Right ventricle myocardium superior (tissue), 1 donor: Measurements from ENCODE around the gene CAMK1D. TPM values are rescaled to one million over a fixed set of nuclear protein-coding genes. Genes with fewer than 3 reads are reported as not detected.
"Not testable (repeated sequence)": the region's sequence is repeated elsewhere in the genome, so short reads cannot be mapped to it uniquely, and the experiment has no call there.

Source experiments
- ATAC-seq: fragments of 200-7000 bp; cut with Tn5 transposase; one replicate; pipeline ENCODE4 v1.9.1; 2020; ENCODE audit warnings: mild to moderate bottlenecking; ENCODE audit not compliant: poor library complexity
- DNase-seq: peaks from one replicate; pipeline ENCODE4 v3.0.0-alpha.2; 2020
- intact Hi-C: fragments of 100-400 bp; cut with DNase I; formaldehyde crosslinking; loops from one replicate; pipeline ENCODE4 v1.11.2; 2022
- total RNA-seq: library from RNA; stranded (reverse); fragmentation: NEBNext Ultra II Directional; extraction: Animal tissue kit (Norgen Biotek cat#: 25700); gene quantifications from one replicate; pipeline ENCODE4 v1.2.1, GENCODE V29; 2021
- donor health status: DM: no; HTN: yes; CAD: no; lungs with severe emphysema.

CAMK1D gene
- total RNA-seq, 1 donor from 2014 or later = 6.5 TPM

GRCh38 chr10:12358863-12359564 is 9.7 kb downstream of the CAMK1D start:
- intact Hi-C loops = no loop called here
- DNase-seq = peak; percentile 51
- peak; percentile 73 for ATAC-seq

- intact Hi-C loops = no loop called here
- ATAC-seq = no peak
These were observed 11.1 kb downstream of the CAMK1D start for GRCh38 chr10:12360461-12360860.

GRCh38 chr10:12361115-12361514 is 11.8 kb downstream of the CAMK1D start:
- ATAC-seq, DNase-seq, intact Hi-C loops: not testable (repeated sequence)

More at GRCh38 chr10:12360461-12360860, 11.1 kb downstream of the CAMK1D start:
- DNase-seq = no peak

DNA sequence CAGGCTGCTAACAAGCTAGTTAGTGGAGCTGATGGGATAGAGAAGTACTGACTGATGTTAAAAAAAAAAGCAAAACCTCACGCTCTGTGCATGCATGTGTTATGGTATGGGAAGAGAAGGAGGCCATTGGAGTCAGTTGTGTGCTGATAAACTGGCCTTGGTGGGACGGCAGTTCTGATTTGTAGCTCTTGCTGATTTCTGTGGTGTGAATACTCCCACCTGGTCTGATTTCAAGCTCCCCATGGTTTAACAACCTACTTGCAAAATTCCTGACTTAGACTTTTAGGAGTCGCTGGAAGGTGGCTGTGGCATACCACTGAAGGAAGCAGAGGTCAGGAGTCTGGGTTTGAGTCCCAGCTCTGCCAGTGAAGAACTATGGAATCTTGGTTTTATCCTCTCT is 15.2 kb downstream of the CAMK1D start:
- no peak for ATAC-seq
- no peak for DNase-seq
- intact Hi-C loops = no loop called here

DNA sequence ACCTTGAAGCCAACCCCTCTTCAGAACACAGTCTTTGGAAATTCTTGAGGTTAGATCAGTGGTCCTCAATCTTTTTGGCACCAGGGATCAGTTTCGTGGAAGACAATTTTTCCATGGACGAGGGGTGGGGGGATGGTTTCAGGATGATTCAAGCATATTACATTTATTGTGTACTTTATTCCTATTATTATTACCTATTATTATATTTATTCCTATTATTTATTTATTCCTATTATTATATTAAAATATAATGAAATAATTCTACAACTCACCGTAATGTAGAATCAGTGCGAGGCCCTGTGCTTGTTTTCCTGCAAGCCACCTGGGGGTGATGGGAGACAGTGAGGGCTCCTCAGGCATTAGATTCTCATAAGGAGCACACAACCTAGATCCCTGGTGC is 17.9 kb downstream of the CAMK1D start:
- intact Hi-C loops = no loop called here
- no peak for ATAC-seq
- no peak for DNase-seq

- DNase-seq = no peak
- no peak for ATAC-seq
- intact Hi-C loops = no loop called here
These were observed 20.6 kb downstream of the CAMK1D start for GRCh38 chr10:12369982-12370381.

DNA sequence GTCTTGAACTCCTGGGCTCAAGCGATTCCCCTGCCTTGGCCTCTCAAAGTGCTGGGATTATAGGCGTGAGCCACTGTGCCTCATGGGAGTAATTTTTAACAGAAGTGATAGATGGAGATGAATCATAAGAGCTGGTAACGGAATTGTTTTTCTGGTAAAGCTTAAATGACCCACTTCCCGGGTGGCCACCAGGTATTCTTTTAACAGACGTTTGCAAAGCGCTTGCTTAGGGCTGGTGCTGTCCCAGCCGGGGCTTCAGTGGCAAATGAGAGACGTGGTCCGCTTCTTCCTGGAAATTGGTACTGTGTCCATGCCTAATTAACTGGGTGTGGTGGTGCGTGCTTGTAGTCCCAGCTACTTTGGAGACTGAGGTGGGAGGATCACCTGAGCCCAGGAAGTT is 23.5 kb downstream of the CAMK1D start:
- ATAC-seq (no peak), DNase-seq (no peak)
- intact Hi-C loops = no loop called here

DNA sequence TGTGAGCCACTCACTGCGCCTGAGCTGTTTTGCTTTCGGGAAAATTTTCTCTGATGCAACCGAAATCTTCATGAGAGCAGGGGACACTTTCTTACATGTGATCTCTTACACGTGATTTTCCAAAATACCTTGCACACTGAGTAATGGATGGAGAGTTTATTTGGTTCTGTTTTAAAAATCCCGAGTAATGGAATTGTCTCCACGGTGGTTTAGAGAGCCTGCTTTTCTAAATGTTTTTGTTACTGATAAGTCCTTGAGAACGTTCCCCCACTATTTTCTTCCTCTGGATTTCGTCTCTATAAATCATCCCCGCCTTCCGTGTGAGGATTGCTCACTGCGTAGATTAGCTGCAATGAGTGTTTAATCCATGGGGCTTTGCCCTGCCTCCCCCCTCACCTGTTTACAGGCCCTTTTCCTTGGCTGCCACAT is 25.7 kb downstream of the CAMK1D start:
- no peak for DNase-seq
- no peak for ATAC-seq
- intact Hi-C loops = no loop called here

DNA sequence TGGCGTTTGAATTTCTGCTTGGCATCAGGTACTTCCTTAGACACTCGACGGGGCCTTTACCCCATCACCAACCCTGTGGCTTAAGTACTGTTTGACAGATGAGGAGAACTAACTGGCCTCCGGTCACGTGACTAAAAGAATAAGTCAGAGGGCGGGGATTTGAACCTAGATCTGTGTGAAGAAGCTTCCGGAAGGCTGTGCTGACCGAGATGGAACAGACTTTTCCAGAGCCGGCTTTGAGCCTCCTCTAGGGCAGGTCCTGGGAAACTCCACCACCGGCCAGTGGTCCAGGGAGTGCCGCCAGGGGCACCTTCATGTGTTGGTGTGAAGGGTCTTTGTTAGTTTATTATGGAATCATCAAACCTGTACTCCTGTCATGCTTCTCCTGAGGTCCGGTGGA is 26.9 kb downstream of the CAMK1D start:
- DNase-seq (no peak), ATAC-seq (no peak)
- intact Hi-C loops = no loop called here

DNA sequence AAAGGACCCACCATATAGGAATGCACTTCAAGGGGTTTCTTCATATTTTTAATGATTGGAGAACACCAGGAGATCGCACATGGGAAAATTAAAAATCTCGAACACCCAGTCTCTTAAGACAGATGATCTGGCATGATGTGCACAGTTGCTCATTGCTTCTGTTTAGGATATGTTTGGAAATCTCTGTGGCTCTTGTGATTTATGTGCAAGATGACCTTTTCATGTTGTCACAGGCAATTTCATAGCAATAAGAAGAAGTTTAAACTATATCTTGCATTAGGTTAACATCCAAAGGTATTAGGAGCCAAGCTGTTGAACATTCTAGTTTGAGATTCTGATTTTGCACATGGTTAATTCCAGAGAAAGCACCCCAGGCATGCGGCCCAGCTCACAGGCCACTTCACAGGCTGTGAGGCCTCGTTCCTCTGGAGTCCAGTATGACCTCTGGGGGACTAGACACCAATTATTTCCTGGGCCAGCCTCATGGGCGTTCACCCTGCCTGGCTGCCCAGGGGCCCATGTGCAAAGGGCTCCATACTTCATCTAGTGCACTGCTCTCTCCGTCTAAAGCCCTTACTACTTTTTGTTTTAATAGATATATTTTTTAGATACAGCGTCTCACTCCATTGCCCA is 28.4 kb downstream of the CAMK1D start:
- ATAC-seq (no peak), DNase-seq (no peak)
- intact Hi-C loops = no loop called here

- intact Hi-C loops = no loop called here
- no peak for ATAC-seq
- DNase-seq = no peak
These were observed 31.7 kb downstream of the CAMK1D start for GRCh38 chr10:12380999-12381398.

- intact Hi-C loops = no loop called here
- ATAC-seq = no peak
- DNase-seq = no peak
These were observed 32.3 kb downstream of the CAMK1D start for GRCh38 chr10:12381536-12382156.

- no peak for ATAC-seq
These were observed 32.8 kb downstream of the CAMK1D start for GRCh38 chr10:12382157-12382548.

GRCh38 chr10:12382956-12383531 is 33.7 kb downstream of the CAMK1D start:
- ATAC-seq = no peak
- no peak for DNase-seq
- intact Hi-C loops = no loop called here

More at GRCh38 chr10:12382157-12382548, 32.8 kb downstream of the CAMK1D start:
- intact Hi-C loops = no loop called here
- no peak for DNase-seq

DNA sequence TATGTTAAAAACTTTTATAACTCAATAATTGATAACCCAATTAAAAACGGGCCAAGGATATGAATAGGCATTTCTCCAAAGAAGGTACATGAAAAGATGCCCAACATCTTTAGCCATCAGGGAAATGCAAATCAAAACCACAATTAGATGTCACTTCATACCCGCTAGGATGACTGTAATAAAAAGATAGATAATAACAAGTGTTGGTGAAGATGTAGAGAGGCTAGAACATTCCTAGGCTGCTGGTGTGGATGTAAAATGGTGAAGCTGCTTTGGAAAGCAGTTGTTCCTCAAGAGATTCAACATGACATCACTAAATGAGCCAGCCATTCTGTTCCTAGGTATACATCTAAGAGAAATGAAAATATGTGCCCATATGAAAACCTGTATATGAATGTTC is 35.6 kb downstream of the CAMK1D start:
- ATAC-seq (no peak), DNase-seq (no peak)

DNA sequence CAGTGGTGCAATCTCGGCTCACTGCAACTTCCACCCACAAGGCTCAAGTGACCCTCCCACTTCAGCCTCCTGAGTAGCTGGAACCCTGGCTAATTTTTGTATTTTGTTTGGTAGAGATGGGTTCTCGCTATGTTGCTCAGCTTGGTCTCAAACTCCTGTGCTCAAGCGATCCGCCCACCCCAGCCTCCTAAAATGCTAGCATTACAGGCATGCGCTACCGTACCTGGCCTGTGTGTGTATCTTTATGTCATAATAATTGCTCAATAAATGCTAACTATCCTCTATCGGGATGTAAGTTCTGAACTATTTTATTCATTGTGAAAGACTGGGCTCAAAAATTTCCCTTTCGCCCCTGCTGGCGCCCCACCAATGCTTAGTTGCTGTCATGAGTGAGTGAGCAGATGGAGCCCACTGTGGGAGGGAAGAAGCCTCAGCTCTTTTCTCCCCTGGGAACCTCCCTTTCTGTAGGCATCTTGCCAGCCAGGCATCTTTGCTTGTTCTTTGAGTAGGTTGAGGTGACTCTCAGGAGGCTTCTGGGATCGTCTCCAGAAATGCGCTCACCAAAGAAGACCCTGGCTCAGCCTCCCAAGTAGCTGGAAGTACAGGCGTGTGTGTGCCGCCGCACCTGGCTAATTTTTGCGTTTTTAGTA is 38.3 kb downstream of the CAMK1D start:
- DNase-seq = no peak
- no peak for ATAC-seq
- intact Hi-C loops = no loop called here

More for the DNA sequence above, 35.6 kb downstream of the CAMK1D start:
- intact Hi-C loops = no loop called here

DNA sequence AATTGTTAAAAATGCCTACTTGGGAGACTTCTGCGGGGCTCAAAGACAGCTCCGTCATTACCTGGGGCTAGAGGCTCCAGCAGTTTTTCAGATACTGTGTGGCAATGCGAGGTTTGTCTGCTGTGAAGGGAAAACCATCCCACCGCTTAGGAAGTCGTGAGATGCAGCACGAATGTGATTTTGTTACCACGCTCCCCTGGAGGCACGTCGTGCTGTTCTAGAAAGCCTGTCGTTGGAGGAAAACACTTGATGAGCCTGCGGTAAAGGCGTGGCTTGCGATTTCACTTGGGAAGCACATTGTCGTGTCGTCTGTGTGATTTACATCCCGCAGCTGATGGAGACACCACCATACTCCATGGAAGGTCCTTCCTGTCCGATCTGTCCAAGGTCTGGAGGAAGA is 39.3 kb downstream of the CAMK1D start:
- no peak for DNase-seq
- intact Hi-C loops = no loop called here
- no peak for ATAC-seq

DNA sequence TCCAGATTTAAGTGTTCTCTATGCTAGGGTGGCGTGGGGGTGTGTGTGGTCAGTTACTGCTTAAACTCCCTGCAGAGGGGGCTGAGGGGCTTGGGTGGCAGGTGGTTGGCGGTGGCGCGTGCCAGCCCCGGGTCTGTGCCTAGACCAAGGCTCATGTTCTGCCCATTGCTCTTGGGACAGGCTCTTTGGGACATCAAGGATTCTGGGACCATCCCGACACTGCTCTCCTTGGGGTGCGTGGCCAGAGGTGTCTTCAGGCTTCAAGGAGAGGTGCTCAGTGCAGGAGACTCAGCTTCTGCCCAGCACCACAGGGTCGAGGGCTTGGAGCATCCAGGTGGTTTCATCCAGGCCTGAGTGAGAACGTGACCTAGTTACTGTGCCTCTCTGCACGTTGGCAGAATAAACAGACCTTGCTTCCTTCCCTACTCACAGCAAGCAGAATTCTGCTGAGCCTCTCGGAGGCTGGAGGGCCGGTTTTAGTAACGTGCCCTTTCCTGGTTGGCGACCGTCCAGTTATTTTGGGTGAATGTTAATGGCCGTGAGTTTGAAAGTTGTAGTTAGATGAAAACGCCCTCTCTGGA is 39.9 kb downstream of the CAMK1D start:
- ATAC-seq (peak; percentile 71), DNase-seq (no peak)
- intact Hi-C loops = no loop called here

DNA sequence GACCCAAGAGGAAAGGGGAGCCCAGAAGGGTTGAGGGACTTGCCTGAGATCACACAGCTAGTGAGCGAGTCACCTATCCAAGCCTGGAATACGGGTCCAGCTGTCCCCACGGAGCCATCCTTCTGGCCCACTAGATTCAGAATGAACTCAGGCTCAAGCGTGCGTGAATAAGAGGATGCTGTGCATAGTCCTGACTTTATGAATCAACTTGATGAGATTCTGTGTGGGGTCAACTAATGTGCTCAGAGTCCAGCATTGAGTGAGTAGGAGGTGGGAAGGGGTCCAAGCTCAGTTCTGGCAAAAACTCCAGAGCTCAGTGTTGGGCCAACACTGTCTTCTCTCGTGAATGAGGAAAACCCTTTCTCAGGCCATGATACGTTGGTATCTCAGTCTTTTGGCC is 41.4 kb downstream of the CAMK1D start:
- peak; percentile 67 for ATAC-seq
- no peak for DNase-seq
- intact Hi-C loops = no loop called here
